ENCODE results near the gene RPL35. TPM values are rescaled to one million over a fixed set of nuclear protein-coding genes. Genes with fewer than 3 reads are reported as not detected.

The RPL35 gene

DNA sequence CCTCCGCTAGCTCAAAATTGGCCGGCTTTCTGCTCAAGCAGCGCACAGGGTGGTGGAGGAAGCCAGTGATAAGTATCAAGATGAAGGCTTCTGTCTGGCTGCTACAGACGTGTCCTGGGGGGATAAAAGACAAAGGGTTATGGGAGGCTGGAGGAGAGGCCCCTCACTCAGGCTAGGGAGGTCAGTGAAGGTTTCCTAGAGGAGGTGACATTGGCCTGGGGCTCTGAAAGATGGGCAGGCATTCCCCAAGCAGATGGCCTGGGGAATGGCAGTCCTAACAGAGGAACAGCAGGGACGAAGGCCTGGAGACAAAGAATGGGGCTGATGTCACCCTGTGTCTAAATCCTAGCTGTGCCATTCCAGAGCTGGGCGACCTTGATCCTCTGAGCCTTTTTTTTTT is 52.5 kb downstream of the RPL35 start:
- H4K8ac ChIP-seq (ENCODE audit: low read length) = no peak overlapping the region
- no peaks in the 10 kb centered on the region for H3K27me3 ChIP-seq (ENCODE audit: control insufficient read depth in 1 of 2, insufficient read depth in 1 of 2, low read length in 2 of 2)
- H3K4ac ChIP-seq (ENCODE audit: low read depth in 1 of 2, low read length in 2 of 2) = no peak overlapping the region
- H2BK15ac ChIP-seq (ENCODE audit: low read depth, poor library complexity, severe bottlenecking) = no peak overlapping the region
- H3K9me3 ChIP-seq (ENCODE audit: control insufficient read depth, low read length) = no peaks in the 10 kb centered on the region
- peak overlapping the region; percentile 34 for H2BK5ac ChIP-seq (ENCODE audit: low read depth, low read length, poor library complexity, severe bottlenecking)
- H3K9ac ChIP-seq (ENCODE audit: low read length) = no peak overlapping the region
- H2BK12ac ChIP-seq (ENCODE audit: low read length in 2 of 2) = no peak overlapping the region
- no peaks in the 10 kb centered on the region for H3K79me1 ChIP-seq (replicated peaks; ENCODE audit: low read length, poor library complexity, severe bottlenecking)
- H2AFZ ChIP-seq (ENCODE audit: low read depth, low read length) = no peak overlapping the region
- H3K4me1 ChIP-seq (ENCODE audit: control insufficient read depth, insufficient read depth, low read depth, low read length) = peaks cover 35% of the 10 kb centered on the region
- H4K91ac ChIP-seq (ENCODE audit: low read length) = no peak overlapping the region
- H3K4me2 ChIP-seq (ENCODE audit: low read length, poor library complexity, severe bottlenecking) = no peak overlapping the region
- peak overlapping the region; percentile 76 for H2AK5ac ChIP-seq (ENCODE audit: low read length, severe bottlenecking)
- no peak overlapping the region for H3K27ac ChIP-seq (ENCODE audit: low read length, poor library complexity, severe bottlenecking)
- H3K4me3 ChIP-seq (ENCODE audit: insufficient read depth in 1 of 2, low read depth in 1 of 2, low read length in 2 of 2) = no peak overlapping the region
- no peak overlapping the region for H3K18ac ChIP-seq (ENCODE audit: low read depth in 1 of 2, low read length in 2 of 2)
- no peak for DNase-seq
- H3K23ac ChIP-seq (ENCODE audit: low read length in 2 of 2) = no peak overlapping the region
- peaks cover 20 to 22% of the 10 kb centered on the region in 2 experiments for H3K36me3 ChIP-seq (ENCODE audit: control insufficient read depth in 1 of 2, insufficient read depth in 2 of 2, low read depth in 1 of 2, low read length in 2 of 2)
- no peak overlapping the region for H3K14ac ChIP-seq (ENCODE audit: low read length in 2 of 2)
- WGBS = 97% methylated on average over 6 of the region's 6 CpGs
- H2BK120ac ChIP-seq (ENCODE audit: low read depth, low read length) = no peak overlapping the region

DNA sequence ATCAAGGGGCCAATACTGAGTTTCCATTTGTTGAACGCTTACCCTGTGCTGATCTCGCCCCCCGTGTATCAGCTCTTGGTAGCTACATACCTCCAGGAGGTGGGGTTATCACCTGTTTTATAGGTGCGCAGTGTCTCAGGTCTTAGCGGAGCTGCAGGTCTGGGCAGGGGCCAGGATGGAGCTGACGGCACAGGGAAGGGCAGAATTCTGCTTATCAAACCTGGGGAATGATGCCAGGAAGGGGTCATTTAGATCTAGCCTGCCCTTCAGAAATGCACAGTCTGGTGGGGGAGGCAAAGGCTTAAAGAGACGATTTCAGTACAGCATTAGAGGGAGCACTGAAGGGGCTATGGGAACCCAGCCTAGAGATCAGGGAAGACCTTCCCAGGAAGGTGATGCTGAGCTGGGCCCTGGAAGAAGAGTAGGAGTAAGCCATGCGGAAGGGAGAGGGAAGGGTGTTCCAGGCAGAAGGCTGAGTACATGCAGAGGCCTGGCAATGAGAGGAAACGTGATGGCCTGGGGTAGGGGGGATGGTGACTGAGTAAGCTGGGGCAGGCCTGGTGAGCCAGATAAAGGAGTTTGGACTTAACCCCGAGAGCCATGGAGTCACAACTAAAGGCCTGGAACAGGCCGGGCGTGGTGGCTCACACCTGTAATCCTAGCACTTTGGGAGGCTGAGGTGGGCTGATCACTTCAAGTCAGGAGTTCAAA is 53.4 kb downstream of the RPL35 start:
- no peak overlapping the region for H3K9ac ChIP-seq (ENCODE audit: low read length)
- no peaks in the 10 kb centered on the region for H3K9me3 ChIP-seq (ENCODE audit: control insufficient read depth, low read length)
- H2BK12ac ChIP-seq (ENCODE audit: low read length in 2 of 2) = no peak overlapping the region
- no peaks in the 10 kb centered on the region for H3K79me1 ChIP-seq (replicated peaks; ENCODE audit: low read length, poor library complexity, severe bottlenecking)
- no peak overlapping the region for H2BK120ac ChIP-seq (ENCODE audit: low read depth, low read length)
- no peak overlapping the region for H3K4ac ChIP-seq (ENCODE audit: low read depth in 1 of 2, low read length in 2 of 2)
- H3K27ac ChIP-seq (ENCODE audit: low read length, poor library complexity, severe bottlenecking) = no peak overlapping the region
- H2BK5ac ChIP-seq (ENCODE audit: low read depth, low read length, poor library complexity, severe bottlenecking) = no peak overlapping the region
- H3K36me3 ChIP-seq (ENCODE audit: control insufficient read depth in 1 of 2, insufficient read depth in 2 of 2, low read depth in 1 of 2, low read length in 2 of 2) = peaks cover 20 to 28% of the 10 kb centered on the region in 2 experiments
- no peak overlapping the region for H4K8ac ChIP-seq (ENCODE audit: low read length)
- no peak overlapping the region for H3K14ac ChIP-seq (ENCODE audit: low read length in 2 of 2)
- H2BK15ac ChIP-seq (ENCODE audit: low read depth, poor library complexity, severe bottlenecking) = no peak overlapping the region
- H2AFZ ChIP-seq (ENCODE audit: low read depth, low read length) = no peak overlapping the region
- no peaks in the 10 kb centered on the region for H3K27me3 ChIP-seq (ENCODE audit: control insufficient read depth in 1 of 2, insufficient read depth in 1 of 2, low read length in 2 of 2)
- H2AK5ac ChIP-seq (ENCODE audit: low read length, severe bottlenecking) = peak overlapping the region; percentile 34
- no peak overlapping the region for H3K4me2 ChIP-seq (ENCODE audit: low read length, poor library complexity, severe bottlenecking)
- peaks cover 29% of the 10 kb centered on the region for H3K4me1 ChIP-seq (ENCODE audit: control insufficient read depth, insufficient read depth, low read depth, low read length)
- H3K18ac ChIP-seq (ENCODE audit: low read depth in 1 of 2, low read length in 2 of 2) = no peak overlapping the region
- no peak overlapping the region for H3K23ac ChIP-seq (ENCODE audit: low read length in 2 of 2)
- no peak overlapping the region for H4K91ac ChIP-seq (ENCODE audit: low read length)
- no peak overlapping the region for H3K4me3 ChIP-seq (ENCODE audit: insufficient read depth in 1 of 2, low read depth in 1 of 2, low read length in 2 of 2)
- DNase-seq = no peak
- 94% methylated on average over 12 of the region's 12 CpGs for WGBS

Small RNA genes within 50 kb of the gene (small RNA-seq; reads per million reads assigned to genes)
- not detected for gene RNU4-82P (ENCODE audit: low read depth)

Measured in mesenchymal stem cell (in vitro differentiated cells and primary cell).